Superior temporal gyrus (tissue), 1 donor: ENCODE data around the gene ZNF330.

Experiments used
- DNase-seq: peaks from one replicate; pipeline ENCODE4 v3.0.0-alpha.2; 2016; ENCODE audit errors: extremely low spot score

Gene ZNF330

GRCh38 chr4:141233673-141234072, 13.0 kb downstream of the ZNF330 start:
- no peak for DNase-seq

GRCh38 chr4:141238186-141238585, 17.5 kb downstream of the ZNF330 start:
- no peak for DNase-seq

GRCh38 chr4:141240259-141240658, 19.6 kb downstream of the ZNF330 start:
- no peak for DNase-seq

GRCh38 chr4:141240671-141241070, 20.0 kb downstream of the ZNF330 start:
- DNase-seq = no peak

GRCh38 chr4:141241986-141242385, 21.3 kb downstream of the ZNF330 start:
- no peak for DNase-seq

GRCh38 chr4:141244419-141244818, 23.7 kb downstream of the ZNF330 start:
- no peak for DNase-seq

- DNase-seq = no peak
Observed at GRCh38 chr4:141246243-141246642, 25.5 kb downstream of the ZNF330 start.

- no peak for DNase-seq
Observed at GRCh38 chr4:141246683-141247429, 26.2 kb downstream of the ZNF330 start.

- DNase-seq = no peak
Observed at GRCh38 chr4:141247430-141247780, 26.7 kb downstream of the ZNF330 start.

- DNase-seq = no peak
Observed at GRCh38 chr4:141248029-141248428, 27.3 kb downstream of the ZNF330 start.

GRCh38 chr4:141248486-141248885, 27.8 kb downstream of the ZNF330 start:
- DNase-seq = no peak

- DNase-seq = no peak
Observed at GRCh38 chr4:141254326-141254725, 33.6 kb downstream of the ZNF330 start.

GRCh38 chr4:141255016-141255415, 34.3 kb downstream of the ZNF330 start:
- DNase-seq = no peak

GRCh38 chr4:141258558-141258957, 37.9 kb downstream of the ZNF330 start:
- DNase-seq = no peak

- no peak for DNase-seq
Observed at GRCh38 chr4:141275834-141276233, 55.1 kb downstream of the ZNF330 start.

GRCh38 chr4:141283152-141283551, 62.5 kb downstream of the ZNF330 start:
- no peak for DNase-seq

- DNase-seq = no peak
Observed at GRCh38 chr4:141283563-141283962, 62.9 kb downstream of the ZNF330 start.
